K562 (cell line): Measurements from ENCODE around the gene SLC5A11. TPM values are rescaled to one million over a fixed set of nuclear protein-coding genes. Genes with fewer than 3 reads are reported as not detected.

Experiments
- CBX5 ChIP-seq: IDR thresholded peaks from 2 replicates; pipeline ENCODE4 v1.6.1; 2014; ENCODE audit warnings: low read depth, borderline replicate concordance
- CHD7 ChIP-seq: fragments of 200-600 bp; sonication (generic); IDR thresholded peaks from one replicate; pipeline ENCODE4 v1.6.1; 2012; ENCODE audit warnings: mild to moderate bottlenecking, low read depth, low read length, inconsistent platforms
- HSF4 ChIP-seq: fragments of 250-450 bp; sonication (Bioruptor Pico); IDR thresholded peaks from 2 replicates; pipeline ENCODE4 v2.1.2; 2022; ENCODE audit warnings: mild to moderate bottlenecking, moderate library complexity, borderline replicate concordance
- JUND ChIP-seq, 2 experiments: IDR thresholded peaks; 2 replicates in 1 of 2; 3 replicates in 1 of 2; pipeline ENCODE4 v1.6.1; 2011; ENCODE audit warnings: borderline replicate concordance in 2 of 2, low read depth in 2 of 2, low read length in 2 of 2, improper control_type of control experiment in 1 of 2, missing biosample characterization in 1 of 2, missing genetic modification characterization in 1 of 2, missing genetic modification reagents in 1 of 2
- MCM5 ChIP-seq: fragments of 450-650 bp; IDR thresholded peaks from 2 replicates; pipeline ENCODE4 v1.6.1; 2016; ENCODE audit warnings: low read depth
- NCOR1 ChIP-seq: fragments of 450-650 bp; IDR thresholded peaks from 2 replicates; pipeline ENCODE4 v1.6.1; 2016; ENCODE audit warnings: mild to moderate bottlenecking, moderate library complexity
- NFATC3 ChIP-seq: fragments of 450-650 bp; IDR thresholded peaks from 2 replicates; pipeline ENCODE4 v1.6.1; 2017; ENCODE audit warnings: mild to moderate bottlenecking
- NR4A1 ChIP-seq, 2 experiments: fragments of 250-450 bp in 1 of 2; fragments of 450-650 bp in 1 of 2; sonication (Bioruptor Pico) in 1 of 2; IDR thresholded peaks; 2 replicates each; pipeline versions ENCODE4 v1.4.0 to v1.6.1; 2016 to 2020; ENCODE audit warnings: mild to moderate bottlenecking in 2 of 2, missing compliant biosample characterization in 1 of 2, missing genetic modification characterization in 1 of 2, moderate library complexity in 1 of 2
- PRMT5 ChIP-seq: sonication (generic); formaldehyde crosslinking; IDR thresholded peaks from 2 replicates; pipeline ENCODE4 v1.5.0; 2020; ENCODE audit warnings: missing genetic modification reagents
- ZNF121 ChIP-seq: sonication (generic); formaldehyde crosslinking; conservative IDR thresholded peaks from 2 replicates; pipeline ENCODE4 v1.8.0; 2022; ENCODE audit warnings: missing genetic modification reagents
- polyA plus RNA-seq, 8 experiments: library from polyadenylated mRNA; depleted of rRNA in 4 of 8; stranded (reverse) in 5 of 8; unstranded in 3 of 8; fragments of >200 nt; fragmentation: Nextera tagmentation in 2 of 8; fragmentation: Illumina TruSeq in 1 of 8; extraction: Ambion mirVana in 2 of 8; extraction: Trizol in 1 of 8; gene quantifications; 2 replicates each; pipeline versions ENCODE4 v1.2.1 to v1.2.3, GENCODE V29; 2011 to 2014; ENCODE audit warnings: inconsistent platforms in 1 of 8, missing spikeins in 1 of 8
- total RNA-seq, 7 experiments: library from RNA; depleted of rRNA in 6 of 7; stranded (reverse); fragments of >200 nt in 6 of 7; fragmentation: Illumina TruSeq in 2 of 7; extraction: Trizol in 2 of 7; gene quantifications; 2 replicates each; pipeline versions ENCODE4 v1.2.1 to v1.2.3, GENCODE V29; 2011 to 2021; ENCODE audit warnings: low replicate concordance in 1 of 7
- TF ChIP-seq, protein P1 (sequence below), 2 experiments: fragments of 450-650 bp in 1 of 2; sonication (generic) in 1 of 2; formaldehyde crosslinking; conservative IDR thresholded peaks; 2 replicates each; pipeline versions ENCODE4 v1.4.0 to v1.8.1; 2020 to 2022; ENCODE audit warnings: mild to moderate bottlenecking in 1 of 2, missing genetic modification reagents in 1 of 2
- TF ChIP-seq, protein P2 (sequence below), 2 experiments: fragments of 450-650 bp; conservative IDR thresholded peaks; 2 replicates each; pipeline ENCODE4 v1.6.1; 2017; ENCODE audit warnings: mild to moderate bottlenecking in 2 of 2, moderate library complexity in 2 of 2

Gene SLC5A11
- total and polyA plus RNA-seq, 9 of the 15 experiments (the other 6 are each of a cell fraction or from before 2014, with no cell fraction given) = 0.04 to 0.25 (median 0.11) TPM; not detected in 3

- TF ChIP-seq, protein P1, sequence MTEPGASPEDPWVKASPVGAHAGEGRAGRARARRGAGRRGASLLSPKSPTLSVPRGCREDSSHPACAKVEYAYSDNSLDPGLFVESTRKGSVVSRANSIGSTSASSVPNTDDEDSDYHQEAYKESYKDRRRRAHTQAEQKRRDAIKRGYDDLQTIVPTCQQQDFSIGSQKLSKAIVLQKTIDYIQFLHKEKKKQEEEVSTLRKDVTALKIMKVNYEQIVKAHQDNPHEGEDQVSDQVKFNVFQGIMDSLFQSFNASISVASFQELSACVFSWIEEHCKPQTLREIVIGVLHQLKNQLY (CRISPR knock-in tag; conservative IDR thresholded peaks at IDR 0.05) = no peak
- TF ChIP-seq CBX5 = no peak
- no peak for TF ChIP-seq MCM5
- TF ChIP-seq NCOR1 = peak; percentile 79
- TF ChIP-seq ZNF121 (CRISPR knock-in tag) = no peak
- TF ChIP-seq, protein P2, sequence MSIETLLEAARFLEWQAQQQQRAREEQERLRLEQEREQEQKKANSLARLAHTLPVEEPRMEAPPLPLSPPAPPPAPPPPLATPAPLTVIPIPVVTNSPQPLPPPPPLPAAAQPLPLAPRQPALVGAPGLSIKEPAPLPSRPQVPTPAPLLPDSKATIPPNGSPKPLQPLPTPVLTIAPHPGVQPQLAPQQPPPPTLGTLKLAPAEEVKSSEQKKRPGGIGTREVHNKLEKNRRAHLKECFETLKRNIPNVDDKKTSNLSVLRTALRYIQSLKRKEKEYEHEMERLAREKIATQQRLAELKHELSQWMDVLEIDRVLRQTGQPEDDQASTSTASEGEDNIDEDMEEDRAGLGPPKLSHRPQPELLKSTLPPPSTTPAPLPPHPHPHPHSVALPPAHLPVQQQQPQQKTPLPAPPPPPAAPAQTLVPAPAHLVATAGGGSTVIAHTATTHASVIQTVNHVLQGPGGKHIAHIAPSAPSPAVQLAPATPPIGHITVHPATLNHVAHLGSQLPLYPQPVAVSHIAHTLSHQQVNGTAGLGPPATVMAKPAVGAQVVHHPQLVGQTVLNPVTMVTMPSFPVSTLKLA (conservative IDR thresholded peaks at IDR 0.05) = peak; percentile 28 to 71; a peak in 3 of 4 replicates
- no peak for TF ChIP-seq CHD7
- TF ChIP-seq NFATC3 = no peak
- no peak for TF ChIP-seq HSF4
- no peak for TF ChIP-seq NR4A1 (CRISPR knock-in tag; IDR thresholded peaks at IDR 0.05)
- TF ChIP-seq NR4A1 (tag; IDR thresholded peaks at IDR 0.05) = no peak
- TF ChIP-seq JUND (IDR thresholded peaks at IDR 0.05; ENCODE audit: borderline replicate concordance, low read depth, low read length) = peak; percentile 100
- peak; percentile 99 for TF ChIP-seq JUND (tag; IDR thresholded peaks at IDR 0.05; ENCODE audit: borderline replicate concordance, low read depth, low read length)
- TF ChIP-seq PRMT5 (CRISPR knock-in tag) = no peak
Observed at GRCh38 chr16:24844101-24845030, 1.4 kb upstream of the SLC5A11 start (continued).
